ENCODE data around the gene PRPS1L1. TPM values are rescaled to one million over a fixed set of nuclear protein-coding genes. Genes with fewer than 3 reads are reported as not detected.

Gene PRPS1L1
- total and polyA plus RNA-seq, 12 donors, result not detected

- intact Hi-C loops (cut with DNase I), result no loop called here
- no peak overlapping the region for H3K27ac ChIP-seq
- peak in 1 of 8 donors; percentile 71 for ATAC-seq
- WGBS, 2 donors, result 39 to 44% methylated on average over 5 of the region's 5 CpGs
- H3K27me3 ChIP-seq, result no peaks in the 10 kb centered on the region
- H3K9me3 ChIP-seq, result peaks cover 0 to 5% (median 0%) of the 10 kb centered on the region in 11 donors
- no peaks in the 10 kb centered on the region for H3K36me3 ChIP-seq
- no peak overlapping the region for H3K4me3 ChIP-seq
- no peak for TF ChIP-seq CTCF (IDR thresholded peaks at IDR 0.05)
- H3K4me1 ChIP-seq, result peaks cover 0 to 10% (median 0%) of the 10 kb centered on the region in 9 donors
- no peak for DNase-seq
These were observed 12.6 kb upstream of the PRPS1L1 start for GRCh38 chr7:18040196-18040595.

GRCh38 chr7:18038382-18038781, 10.7 kb upstream of the PRPS1L1 start:
- Histone ChIP-seq H3K9me3 (peaks cover 0 to 5% (median 0%) of the 10 kb centered on the region in 11 donors), H3K4me1 (peaks cover 0 to 10% (median 0%) of the 10 kb centered on the region in 9 donors), H3K27ac (no peak overlapping the region), H3K27me3 (no peaks in the 10 kb centered on the region), H3K4me3 (no peak overlapping the region), H3K36me3 (no peaks in the 10 kb centered on the region)
- no peak for TF ChIP-seq CTCF (IDR thresholded peaks at IDR 0.05)
- intact Hi-C loops (cut with DNase I), result no loop called here
- no peak for DNase-seq
- ATAC-seq, result no peak

- no peaks in the 10 kb centered on the region for H3K36me3 ChIP-seq
- WGBS, 2 donors, result 96 to 98% methylated on average over 3 of the region's 3 CpGs
- H3K27ac ChIP-seq, result no peak overlapping the region
- no peak overlapping the region for H3K4me3 ChIP-seq
- intact Hi-C loops (cut with DNase I), result no loop called here
- DNase-seq (no peak), ATAC-seq (no peak)
- peaks cover 0 to 4% (median 0%) of the 10 kb centered on the region in 11 donors for H3K9me3 ChIP-seq
- peaks cover 0 to 10% (median 0%) of the 10 kb centered on the region in 9 donors for H3K4me1 ChIP-seq
- no peaks in the 10 kb centered on the region for H3K27me3 ChIP-seq
- no peak for TF ChIP-seq CTCF (IDR thresholded peaks at IDR 0.05)
These were observed 10.0 kb upstream of the PRPS1L1 start for GRCh38 chr7:18037609-18038008.

GRCh38 chr7:18036783-18037182, 9.1 kb upstream of the PRPS1L1 start:
- no peak for DNase-seq
- no peak for ATAC-seq
- Histone ChIP-seq H3K9me3 (no peaks in the 10 kb centered on the region), H3K4me3 (no peak overlapping the region), H3K27ac (no peak overlapping the region), H3K36me3 (no peaks in the 10 kb centered on the region), H3K4me1 (peaks cover 0 to 10% (median 0%) of the 10 kb centered on the region in 9 donors), H3K27me3 (no peaks in the 10 kb centered on the region)
- intact Hi-C loops (cut with DNase I), result no loop called here
- WGBS, 2 donors, result 97% methylated on average over 3 of the region's 3 CpGs
- no peak for TF ChIP-seq CTCF (IDR thresholded peaks at IDR 0.05)
